Pulmonary artery endothelial cell (primary cell): Measurements from ENCODE around the gene ZNF25. TPM values are rescaled to one million over a fixed set of nuclear protein-coding genes. Genes with fewer than 3 reads are reported as not detected.
"Not testable (repeated sequence)": the region's sequence is repeated elsewhere in the genome, so short reads cannot be mapped to it uniquely, and the experiment has no call there.

Experiments
- DNase-seq: peaks from one replicate; pipeline ENCODE4 v3.0.0-alpha.2; 2011; ENCODE audit warnings: low read depth, low spot score
- total RNA-seq: library from RNA; depleted of rRNA; stranded (reverse); fragments of >200 nt; gene quantifications from 2 replicates; pipeline ENCODE4 v1.2.3, GENCODE V29; 2014

The ZNF25 gene
- total RNA-seq, result 6.5 and 7.4 TPM in 2 replicates

GRCh38 chr10:37976091-37976879, at the start of gene ZNF25:
TSS of gene ZNF25 (minus strand) at chr10:37976647. CDS start at chr10:37971722, 4,925 bp downstream.
- peak; percentile 93 for DNase-seq

GRCh38 chr10:38025283-38025682, 48.8 kb upstream of the ZNF25 start:
- no peak for DNase-seq

GRCh38 chr10:38019124-38019523, 42.7 kb upstream of the ZNF25 start:
- DNase-seq, result not testable (repeated sequence)

GRCh38 chr10:38016354-38016753, 39.9 kb upstream of the ZNF25 start:
- DNase-seq, result no peak

GRCh38 chr10:38010119-38010903, 33.9 kb upstream of the ZNF25 start, which contains the start of gene ZNF33A:
TSS of gene ZNF33A (plus strand) at chr10:38010675. CDS start at chr10:38012342, 1,667 bp downstream.
- peak; percentile 76 for DNase-seq

- DNase-seq, result no peak
Measured at GRCh38 chr10:38007991-38008390, 31.5 kb upstream of the ZNF25 start.

- DNase-seq, result no peak
Measured at GRCh38 chr10:38007551-38007950, 31.1 kb upstream of the ZNF25 start.

GRCh38 chr10:38003588-38003987, 27.1 kb upstream of the ZNF25 start:
- DNase-seq, result no peak

GRCh38 chr10:38003026-38003425, 26.6 kb upstream of the ZNF25 start:
- no peak for DNase-seq

GRCh38 chr10:38000474-38000873, 24.0 kb upstream of the ZNF25 start:
- not testable (repeated sequence) for DNase-seq

- DNase-seq, result not testable (repeated sequence)
Measured at GRCh38 chr10:37998920-37999319, 22.5 kb upstream of the ZNF25 start.

GRCh38 chr10:37992083-37992482, 15.6 kb upstream of the ZNF25 start:
- DNase-seq, result no peak

GRCh38 chr10:37991655-37992054, 15.2 kb upstream of the ZNF25 start:
- DNase-seq, result no peak

GRCh38 chr10:37976880-37977203, 395 bp upstream of the ZNF25 start:
- DNase-seq, result no peak

GRCh38 chr10:37975401-37975991, 951 bp downstream of the ZNF25 start:
- no peak for DNase-seq

GRCh38 chr10:37972396-37972795, 4.1 kb downstream of the ZNF25 start:
- no peak for DNase-seq

GRCh38 chr10:37965006-37965405, 11.4 kb downstream of the ZNF25 start:
- DNase-seq, result no peak

GRCh38 chr10:37960591-37961137, 15.8 kb downstream of the ZNF25 start:
- no peak for DNase-seq

- DNase-seq, result no peak
Measured at GRCh38 chr10:37957841-37958240, 18.6 kb downstream of the ZNF25 start.

GRCh38 chr10:37952926-37953325, 23.5 kb downstream of the ZNF25 start:
- DNase-seq, result no peak

- DNase-seq, result no peak
Measured at GRCh38 chr10:37952043-37952755, 24.2 kb downstream of the ZNF25 start.
